H1 (cell line): ENCODE data around the gene SVEP1. TPM values are rescaled to one million over a fixed set of nuclear protein-coding genes. Genes with fewer than 3 reads are reported as not detected.

Experiments used
- CEBPB ChIP-seq: IDR thresholded peaks from 2 replicates; pipeline ENCODE4 v1.6.1; 2012; ENCODE audit warnings: low read depth, low read length
- CHD2 ChIP-seq: IDR thresholded peaks from 2 replicates; pipeline ENCODE4 v1.6.1; 2012; ENCODE audit warnings: low read length, improper control_type of control experiment
- CHD7 ChIP-seq: fragments of 300-600 bp; sonication (generic); IDR thresholded peaks from 2 replicates; pipeline ENCODE4 v1.7.1; 2012; ENCODE audit warnings: low read length, moderate library complexity, mild to moderate bottlenecking, inconsistent platforms; ENCODE audit not compliant: insufficient replicate concordance
- CTCF ChIP-seq, 3 experiments: IDR thresholded peaks; 1 replicate in 2 of 3; 2 replicates in 1 of 3; pipeline versions ENCODE4 v1.5.1 to v1.6.1; 2011; ENCODE audit warnings: low read length in 3 of 3, mild to moderate bottlenecking in 3 of 3, inconsistent platforms in 2 of 3, low read depth in 1 of 3, moderate library complexity in 1 of 3; ENCODE audit not compliant: insufficient read depth in 1 of 3; ENCODE audit errors: control extremely low read depth in 1 of 3
- EGR1 ChIP-seq: IDR thresholded peaks from 2 replicates; pipeline ENCODE4 v1.6.1; 2011; ENCODE audit warnings: low read depth, low read length, borderline replicate concordance
- POLR2A ChIP-seq, 2 experiments: IDR thresholded peaks; 1 replicate in 1 of 2; 2 replicates in 1 of 2; pipeline ENCODE4 v1.6.1; 2011; ENCODE audit warnings: low read depth in 2 of 2, low read length in 2 of 2, mild to moderate bottlenecking in 2 of 2; ENCODE audit errors: control extremely low read depth in 1 of 2
- RFX5 ChIP-seq: IDR thresholded peaks from 2 replicates; pipeline ENCODE4 v1.6.1; 2011; ENCODE audit warnings: low read depth, low read length, improper control_type of control experiment, borderline replicate concordance
- SP4 ChIP-seq: IDR thresholded peaks from 2 replicates; pipeline ENCODE4 v1.6.1; 2012; ENCODE audit warnings: low read length, inconsistent platforms
- TCF12 ChIP-seq: IDR thresholded peaks from 2 replicates; pipeline ENCODE4 v1.6.1; 2011; ENCODE audit warnings: low read depth, mild to moderate bottlenecking, low read length
- YY1 ChIP-seq: IDR thresholded peaks from 2 replicates; pipeline ENCODE4 v1.6.1; 2011; ENCODE audit warnings: low read depth, mild to moderate bottlenecking, low read length
- polyA plus RNA-seq, 7 experiments: library from polyadenylated mRNA; depleted of rRNA in 3 of 7; stranded (reverse) in 5 of 7; unstranded in 2 of 7; fragments of >200 nt in 5 of 7; fragments of 200-250 nt in 2 of 7; gene quantifications; 1 replicate in 5 of 7; 2 replicates in 1 of 7; 4 replicates in 1 of 7; pipeline versions ENCODE4 v1.2.1 to v1.2.3, GENCODE V29; 2011 to 2013; ENCODE audit warnings: missing spikeins in 2 of 7, mixed read lengths in 2 of 7
- total RNA-seq: library from RNA; stranded (reverse); fragmentation: NEBNext Ultra II Directional; extraction: Animal tissue kit (Norgen Biotek cat#: 25700); gene quantifications from 2 replicates; pipeline ENCODE4 v1.2.1, GENCODE V29; 2021

SVEP1 gene
- total and polyA plus RNA-seq, 2 of the 8 experiments (the other 6 are each of a cell fraction or from before 2014, with no cell fraction given), result 0.11 to 0.37 TPM

- TF ChIP-seq CHD7, result no peak
- no peak for TF ChIP-seq TCF12
- TF ChIP-seq CEBPB, result no peak
- TF ChIP-seq CTCF (IDR thresholded peaks at IDR 0.05; ENCODE audit: control extremely low read depth in 1 of 3, insufficient read depth in 1 of 3, low read depth in 1 of 3, low read length in 3 of 3), result no peak
- TF ChIP-seq POLR2A (IDR thresholded peaks at IDR 0.05; ENCODE audit: control extremely low read depth in 1 of 2, low read depth in 2 of 2, low read length in 2 of 2), result no peak
- no peak for TF ChIP-seq EGR1
- TF ChIP-seq RFX5, result no peak
- TF ChIP-seq CHD2, result no peak
- TF ChIP-seq SP4, result no peak
- TF ChIP-seq YY1, result no peak
Measured at GRCh38 chr9:110357505-110357904, 222.0 kb downstream of the SVEP1 start (continued).
